Trophoblast cell (in vitro differentiated cells and primary cell): ENCODE data around the gene PRSS22.

Experiments used
- DNase-seq, 2 donors: peaks; one replicate each; pipeline ENCODE4 v3.0.0-alpha.2; 2016
- H2AFZ ChIP-seq: 2 replicates; pipeline ENCODE4 v1.6.1; 2013; ENCODE audit warnings: low read length, moderate library complexity, mild to moderate bottlenecking; ENCODE audit not compliant: insufficient read depth, poor library complexity
- H2AK5ac ChIP-seq: 2 replicates; pipeline ENCODE4 v1.6.1; 2013; ENCODE audit warnings: mild to moderate bottlenecking, low read length
- H2BK120ac ChIP-seq: 2 replicates; pipeline ENCODE4 v1.6.1; 2013; ENCODE audit warnings: low read length, mild to moderate bottlenecking, moderate library complexity; ENCODE audit not compliant: insufficient read depth, poor library complexity
- H2BK12ac ChIP-seq: 2 replicates; pipeline ENCODE4 v1.6.1; 2013; ENCODE audit warnings: mild to moderate bottlenecking, low read length, moderate library complexity
- H2BK5ac ChIP-seq: 2 replicates; pipeline ENCODE4 v1.6.1; 2013; ENCODE audit warnings: low read length, low read depth, moderate library complexity, mild to moderate bottlenecking; ENCODE audit not compliant: poor library complexity
- H3K14ac ChIP-seq: 2 replicates; pipeline ENCODE4 v1.6.1; 2013; ENCODE audit warnings: mild to moderate bottlenecking, low read length
- H3K18ac ChIP-seq: 2 replicates; pipeline ENCODE4 v1.6.1; 2013; ENCODE audit warnings: mild to moderate bottlenecking, low read length
- H3K23ac ChIP-seq: 2 replicates; pipeline ENCODE4 v1.6.1; 2013; ENCODE audit warnings: low read length
- H3K27ac ChIP-seq: 2 replicates; pipeline ENCODE4 v1.5.1; 2013; ENCODE audit warnings: low read depth, mild to moderate bottlenecking, inconsistent platforms, low read length, moderate library complexity
- H3K27me3 ChIP-seq: 2 replicates; pipeline ENCODE4 v1.6.1; 2013; ENCODE audit warnings: inconsistent platforms, mild to moderate bottlenecking, low read length, moderate library complexity; ENCODE audit not compliant: insufficient read depth
- H3K36me3 ChIP-seq, 2 experiments: 1 replicate in 1 of 2; 2 replicates in 1 of 2; pipeline ENCODE4 v1.6.1; 2013; ENCODE audit warnings: low read length in 2 of 2, mild to moderate bottlenecking in 2 of 2, moderate library complexity in 1 of 2; ENCODE audit not compliant: insufficient read depth in 2 of 2, control insufficient read depth in 1 of 2
- H3K4ac ChIP-seq: 2 replicates; pipeline ENCODE4 v1.6.1; 2013; ENCODE audit warnings: low read depth, mild to moderate bottlenecking, low read length, moderate library complexity
- H3K4me1 ChIP-seq, 2 experiments: 1 replicate in 1 of 2; 2 replicates in 1 of 2; pipeline ENCODE4 v1.6.1; 2013; ENCODE audit warnings: low read length in 2 of 2, mild to moderate bottlenecking in 2 of 2, moderate library complexity in 1 of 2; ENCODE audit not compliant: insufficient read depth in 2 of 2, control insufficient read depth in 1 of 2
- H3K4me2 ChIP-seq: 2 replicates; pipeline ENCODE4 v1.6.1; 2013; ENCODE audit warnings: inconsistent platforms, mild to moderate bottlenecking, low read length, moderate library complexity
- H3K4me3 ChIP-seq: 2 replicates; pipeline ENCODE4 v1.5.1; 2013; ENCODE audit warnings: mild to moderate bottlenecking, low read depth, low read length, inconsistent platforms
- H3K79me1 ChIP-seq: one replicate; pipeline ENCODE4 v1.6.1; 2013; ENCODE audit warnings: low read length
- H3K79me2 ChIP-seq: 2 replicates; pipeline ENCODE4 v1.6.1; 2013; ENCODE audit warnings: low read length, mild to moderate bottlenecking; ENCODE audit not compliant: control insufficient read depth, insufficient read depth, poor library complexity
- H3K9ac ChIP-seq: 2 replicates; pipeline ENCODE4 v1.6.1; 2013; ENCODE audit warnings: mild to moderate bottlenecking, low read length
- H3K9me3 ChIP-seq: 2 replicates; pipeline ENCODE4 v1.6.1; 2013; ENCODE audit warnings: low read depth, mild to moderate bottlenecking, control low read depth, inconsistent platforms, low read length; ENCODE audit not compliant: insufficient read depth
- H4K12ac ChIP-seq: 2 replicates; pipeline ENCODE4 v1.6.1; 2013; ENCODE audit warnings: low read depth, mild to moderate bottlenecking, low read length, moderate library complexity
- H4K8ac ChIP-seq: 2 replicates; pipeline ENCODE4 v1.6.1; 2013; ENCODE audit warnings: low read depth, mild to moderate bottlenecking, low read length, moderate library complexity
- H4K91ac ChIP-seq: one replicate; pipeline ENCODE4 v1.6.1; 2013; ENCODE audit warnings: low read depth, mild to moderate bottlenecking, low read length, moderate library complexity
- WGBS: extraction: QIAGEN DNeasy Blood & Tissue Kit; methylation state at CpG from one replicate; pipeline ENCODE4 v1.1.7; 2013; ENCODE audit warnings: missing lambda C conversion rate; ENCODE audit not compliant: insufficient read length, insufficient coverage; ENCODE audit errors: extremely low coverage; 5-methylcytosine and 5-hydroxymethylcytosine counted together

Gene PRSS22

DNA sequence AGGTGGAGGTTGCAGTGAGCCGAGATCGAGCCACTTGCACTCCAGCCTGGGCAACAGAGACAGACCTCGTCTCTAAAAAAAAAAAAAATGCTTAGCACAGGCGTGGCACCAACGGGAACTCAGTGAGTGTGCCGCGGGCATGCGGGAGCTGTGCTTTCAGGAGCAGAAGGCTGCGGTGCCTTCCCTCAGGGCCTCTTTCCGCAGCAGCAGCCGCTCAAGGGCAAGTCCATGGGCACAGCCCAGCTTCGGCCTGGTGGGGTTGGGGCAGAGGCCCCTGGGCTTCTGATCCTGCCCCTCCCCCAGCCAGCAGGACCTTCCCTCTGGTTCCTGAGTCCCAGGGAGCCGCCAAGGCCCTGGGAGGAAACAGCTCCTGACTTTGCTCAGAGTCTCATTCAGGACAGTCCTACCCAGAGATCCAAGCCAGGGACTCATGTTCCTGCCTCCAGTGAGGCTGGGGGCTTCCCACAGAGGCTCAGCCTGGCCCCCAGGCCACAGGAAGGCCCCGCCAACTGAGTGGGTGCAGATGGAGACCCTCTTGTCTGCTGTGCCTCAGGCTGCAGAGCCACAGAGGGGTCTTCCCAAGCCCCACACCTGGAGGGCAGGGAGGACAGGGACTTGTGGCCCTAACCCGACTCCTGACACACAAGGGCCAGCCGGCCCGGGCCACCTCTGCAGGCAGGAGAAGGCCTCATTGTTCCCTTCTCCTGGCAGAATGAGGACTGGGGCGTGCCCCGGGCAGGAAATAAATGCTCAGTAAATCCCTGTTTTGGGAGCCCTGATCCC is 31.2 kb downstream of the PRSS22 start:
- Histone ChIP-seq H3K18ac (no peak overlapping the region), H3K4me2 (no peak overlapping the region), H2BK120ac (no peak overlapping the region), H3K4ac (no peak overlapping the region), H3K4me1 (no peaks in the 10 kb centered on the region), H3K36me3 (no peaks in the 10 kb centered on the region), H2AK5ac (no peak overlapping the region), H4K91ac (no peak overlapping the region), H3K9me3 (peaks cover 2% of the 10 kb centered on the region), H3K4me3 (no peak overlapping the region), H2BK5ac (no peak overlapping the region), H3K27ac (no peak overlapping the region), H2AFZ (no peak overlapping the region), H3K79me2 (no peaks in the 10 kb centered on the region), H3K79me1 (no peaks in the 10 kb centered on the region), H2BK12ac (no peak overlapping the region), H3K27me3 (no peaks in the 10 kb centered on the region), H3K14ac (no peak overlapping the region), H4K12ac (no peak overlapping the region), H3K23ac (no peak overlapping the region), H4K8ac (no peak overlapping the region), H3K9ac (no peak overlapping the region)
- peak; percentile 66 to 80 for DNase-seq
- WGBS = no CpG with 5 or more reads among the region's 19 CpGs

DNA sequence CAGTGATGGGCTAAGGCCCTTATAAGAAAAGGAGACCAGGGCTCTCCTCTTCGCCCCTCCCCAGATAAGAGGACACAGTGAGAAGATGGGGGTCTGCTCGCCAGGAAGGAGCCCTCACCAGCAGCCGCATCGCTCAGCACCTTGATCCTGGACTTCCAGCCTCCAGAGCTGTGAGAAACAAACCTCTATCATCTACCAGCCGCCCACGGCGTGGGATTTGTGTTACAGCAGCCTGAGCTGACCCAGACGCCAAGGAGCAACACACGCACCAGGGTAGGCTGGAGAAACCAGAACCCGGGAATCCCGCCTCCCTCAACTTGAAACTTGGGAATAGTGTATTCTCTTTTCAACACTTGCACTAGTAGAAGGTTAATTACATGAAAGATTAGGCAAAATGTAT is 32.1 kb downstream of the PRSS22 start:
- Histone ChIP-seq H3K14ac (no peak overlapping the region), H2AK5ac (no peak overlapping the region), H3K4me1 (peaks cover 4 to 6% of the 10 kb centered on the region in 2 experiments), H3K4me3 (no peak overlapping the region), H3K79me2 (no peaks in the 10 kb centered on the region), H3K27ac (no peak overlapping the region), H2BK5ac (no peak overlapping the region), H3K79me1 (no peaks in the 10 kb centered on the region), H2BK120ac (no peak overlapping the region), H4K91ac (no peak overlapping the region), H3K23ac (no peak overlapping the region), H3K36me3 (no peaks in the 10 kb centered on the region), H4K12ac (no peak overlapping the region), H3K9ac (no peak overlapping the region), H2AFZ (no peak overlapping the region), H4K8ac (no peak overlapping the region), H3K18ac (no peak overlapping the region), H2BK12ac (no peak overlapping the region), H3K4ac (no peak overlapping the region), H3K4me2 (no peak overlapping the region), H3K27me3 (no peaks in the 10 kb centered on the region), H3K9me3 (peaks cover 2% of the 10 kb centered on the region)
- WGBS = no CpG with 5 or more reads among the region's 11 CpGs
- no peak for DNase-seq

DNA sequence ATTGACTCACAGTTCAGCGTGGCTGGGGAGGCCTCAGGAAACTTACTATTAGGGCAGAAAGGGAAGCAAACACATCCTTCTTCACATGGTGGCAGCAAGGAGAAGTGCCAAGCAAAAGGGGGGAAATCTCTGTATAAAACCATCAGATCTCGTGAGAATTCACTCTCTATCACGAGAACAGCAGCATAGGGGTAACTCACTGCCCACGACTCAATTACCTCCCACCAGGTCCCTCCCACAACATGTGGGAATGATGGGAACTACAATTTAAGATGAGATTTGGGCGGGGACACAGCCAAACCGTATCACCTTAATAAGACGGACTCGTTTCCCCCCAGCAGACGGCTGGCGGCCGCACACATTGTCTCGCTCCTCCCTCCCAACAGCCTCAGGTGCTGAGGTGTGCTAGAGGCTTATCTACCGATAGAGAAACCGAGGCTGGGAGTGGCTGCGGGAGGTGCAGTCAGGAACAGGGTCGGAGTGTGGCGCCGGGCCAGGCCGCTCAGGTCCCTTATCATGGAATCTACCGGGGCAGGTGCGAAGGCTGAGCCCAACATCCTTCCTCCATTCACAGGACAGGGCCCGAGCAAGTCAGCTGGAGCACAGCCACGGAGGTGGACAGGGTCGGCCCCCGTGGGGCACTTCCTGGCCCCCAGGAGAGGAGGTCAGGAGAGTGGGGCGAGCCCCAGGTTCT is 32.8 kb downstream of the PRSS22 start:
- Histone ChIP-seq H3K9ac (no peak overlapping the region), H3K9me3 (peaks cover 2% of the 10 kb centered on the region), H3K79me1 (no peaks in the 10 kb centered on the region), H3K36me3 (no peaks in the 10 kb centered on the region), H3K27ac (no peak overlapping the region), H2BK120ac (no peak overlapping the region), H3K18ac (no peak overlapping the region), H2BK12ac (no peak overlapping the region), H2BK5ac (no peak overlapping the region), H3K4me2 (no peak overlapping the region), H3K23ac (no peak overlapping the region), H2AK5ac (no peak overlapping the region), H3K4me1 (peaks cover 4 to 7% of the 10 kb centered on the region in 2 experiments), H3K79me2 (no peaks in the 10 kb centered on the region), H4K8ac (no peak overlapping the region), H4K91ac (no peak overlapping the region), H2AFZ (no peak overlapping the region), H4K12ac (no peak overlapping the region), H3K4me3 (no peak overlapping the region), H3K4ac (no peak overlapping the region), H3K27me3 (no peaks in the 10 kb centered on the region), H3K14ac (no peak overlapping the region)
- WGBS = no CpG with 5 or more reads among the region's 26 CpGs
- DNase-seq = no peak

DNA sequence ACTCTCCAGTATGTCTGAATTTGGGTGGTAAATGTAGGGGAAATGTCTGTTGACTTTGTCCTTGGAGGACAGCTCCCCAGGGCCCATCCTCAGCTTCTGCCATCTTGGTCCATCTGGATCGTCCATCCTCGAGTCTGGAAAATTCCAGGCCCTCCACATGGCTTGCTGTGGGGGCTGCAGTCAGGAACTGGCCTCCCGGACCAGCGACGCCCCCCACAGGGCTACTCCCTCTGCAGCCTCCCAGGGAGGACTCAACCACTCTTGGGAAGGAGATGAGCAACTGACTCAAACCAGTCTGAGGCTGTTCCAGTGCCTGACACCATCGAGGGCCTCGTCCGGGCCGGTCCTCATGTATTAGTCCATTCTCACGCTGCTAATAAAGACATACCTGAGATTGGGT is 33.3 kb downstream of the PRSS22 start:
- Histone ChIP-seq H3K4me2 (no peak overlapping the region), H3K9me3 (peaks cover 2% of the 10 kb centered on the region), H3K36me3 (no peaks in the 10 kb centered on the region), H2BK12ac (no peak overlapping the region), H2AK5ac (no peak overlapping the region), H3K79me2 (no peaks in the 10 kb centered on the region), H4K12ac (no peak overlapping the region), H4K91ac (no peak overlapping the region), H3K4me1 (peaks cover 4 to 7% of the 10 kb centered on the region in 2 experiments), H3K79me1 (no peaks in the 10 kb centered on the region), H2AFZ (no peak overlapping the region), H3K23ac (no peak overlapping the region), H3K18ac (no peak overlapping the region), H2BK5ac (no peak overlapping the region), H3K27me3 (no peaks in the 10 kb centered on the region), H4K8ac (no peak overlapping the region), H3K4ac (no peak overlapping the region), H2BK120ac (no peak overlapping the region), H3K4me3 (no peak overlapping the region), H3K9ac (no peak overlapping the region), H3K14ac (no peak overlapping the region), H3K27ac (no peak overlapping the region)
- DNase-seq = no peak
- WGBS = no CpG with 5 or more reads among the region's 10 CpGs
